ENCODE measurements around the gene RANBP3.
A peak's percentile ranks its signal among the peaks of the same experiment; 100 is the strongest.

RANBP3 gene

GRCh38 chr19:5991244-5991838 lies 13.4 kb upstream of the RANBP3 start:
- Histone ChIP-seq H3K4me1 (ENCODE audit: insufficient read depth, poor library complexity, severe bottlenecking) (no peaks in the 10 kb centered on the region), H3K4me3 (ENCODE audit: severe bottlenecking) (no peak overlapping the region), H3K9me3 (ENCODE audit: severe bottlenecking) (no peaks in the 10 kb centered on the region), H3K27ac (ENCODE audit: poor library complexity, severe bottlenecking) (no peak overlapping the region), H3K36me3 (ENCODE audit: low read depth) (no peaks in the 10 kb centered on the region), H3K27me3 (ENCODE audit: insufficient read depth, poor library complexity, severe bottlenecking) (no peaks in the 10 kb centered on the region)
- TF ChIP-seq CTCF (IDR thresholded peaks at IDR 0.05; ENCODE audit: poor library complexity, severe bottlenecking) = no peak
- DNase-seq (ENCODE audit: low spot score) = no peak
- no peak for ATAC-seq (ENCODE audit: low read depth)

GRCh38 chr19:5990289-5990797 lies 12.4 kb upstream of the RANBP3 start:
- H3K27ac ChIP-seq (ENCODE audit: poor library complexity, severe bottlenecking) = no peak overlapping the region
- no peak for TF ChIP-seq CTCF (IDR thresholded peaks at IDR 0.05; ENCODE audit: poor library complexity, severe bottlenecking)
- H3K27me3 ChIP-seq (ENCODE audit: insufficient read depth, poor library complexity, severe bottlenecking) = no peaks in the 10 kb centered on the region
- no peaks in the 10 kb centered on the region for H3K9me3 ChIP-seq (ENCODE audit: severe bottlenecking)
- no peaks in the 10 kb centered on the region for H3K36me3 ChIP-seq (ENCODE audit: low read depth)
- ATAC-seq (ENCODE audit: low read depth) (0 out of 3 replicates have a peak, but pooled peaks have one; percentile 26), DNase-seq (ENCODE audit: low spot score) (no peak)
- H3K4me1 ChIP-seq (ENCODE audit: insufficient read depth, poor library complexity, severe bottlenecking) = no peaks in the 10 kb centered on the region
- H3K4me3 ChIP-seq (ENCODE audit: severe bottlenecking) = no peak overlapping the region

GRCh38 chr19:5989388-5990074 lies 11.6 kb upstream of the RANBP3 start:
- Histone ChIP-seq H3K4me3 (ENCODE audit: severe bottlenecking) (no peak overlapping the region), H3K4me1 (ENCODE audit: insufficient read depth, poor library complexity, severe bottlenecking) (peaks cover 2% of the 10 kb centered on the region), H3K27me3 (ENCODE audit: insufficient read depth, poor library complexity, severe bottlenecking) (no peaks in the 10 kb centered on the region), H3K9me3 (ENCODE audit: severe bottlenecking) (no peaks in the 10 kb centered on the region), H3K27ac (ENCODE audit: poor library complexity, severe bottlenecking) (no peak overlapping the region), H3K36me3 (ENCODE audit: low read depth) (no peaks in the 10 kb centered on the region)
- DNase-seq (ENCODE audit: low spot score) = no peak
- no peak for ATAC-seq (ENCODE audit: low read depth)
- no peak for TF ChIP-seq CTCF (IDR thresholded peaks at IDR 0.05; ENCODE audit: poor library complexity, severe bottlenecking)

GRCh38 chr19:5988517-5989387 lies 10.8 kb upstream of the RANBP3 start:
- Histone ChIP-seq H3K9me3 (ENCODE audit: severe bottlenecking) (no peaks in the 10 kb centered on the region), H3K4me1 (ENCODE audit: insufficient read depth, poor library complexity, severe bottlenecking) (peaks cover 2% of the 10 kb centered on the region), H3K27me3 (ENCODE audit: insufficient read depth, poor library complexity, severe bottlenecking) (no peaks in the 10 kb centered on the region), H3K4me3 (ENCODE audit: severe bottlenecking) (no peak overlapping the region), H3K27ac (ENCODE audit: poor library complexity, severe bottlenecking) (no peak overlapping the region), H3K36me3 (ENCODE audit: low read depth) (no peaks in the 10 kb centered on the region)
- TF ChIP-seq CTCF (IDR thresholded peaks at IDR 0.05; ENCODE audit: poor library complexity, severe bottlenecking) = no peak
- no peak for DNase-seq (ENCODE audit: low spot score)
- ATAC-seq (ENCODE audit: low read depth) = 0 out of 3 replicates have a peak, but pooled peaks have one; percentile 36

Measured in RWPE2 (cell line).